HG03457 (cell line): ENCODE data around the gene ZNF320.
"Not testable (repeated sequence)": the region's sequence is repeated elsewhere in the genome, so short reads cannot be mapped to it uniquely, and the experiment has no call there.

ENCODE experiments used
- ATAC-seq: cut with Tn5 transposase; IDR thresholded peaks from one replicate; pipeline ENCODE4 v1.9.1; 2021; ENCODE audit warnings: moderate number of reproducible peaks; ENCODE audit not compliant: unreplicated experiment

ZNF320 gene

GRCh38 chr19:52922841-52923777 lies 25.7 kb upstream of the ZNF320 start, which contains the start of gene ZNF888:
ZNF888 (minus strand) TSS chr19:52923428; CDS start chr19:52917873, 5,555 bp downstream.
- ATAC-seq = peak; percentile 82

GRCh38 chr19:52917531-52917930 lies 20.1 kb upstream of the ZNF320 start:
- no peak for ATAC-seq

- no peak for ATAC-seq
Measured at GRCh38 chr19:52910648-52911047, 13.2 kb upstream of the ZNF320 start.

GRCh38 chr19:52904052-52904780 lies 6.8 kb upstream of the ZNF320 start:
- not testable (repeated sequence) for ATAC-seq

- no peak for ATAC-seq
Measured at GRCh38 chr19:52901842-52902241, 4.4 kb upstream of the ZNF320 start.

- not testable (repeated sequence) for ATAC-seq
Measured at GRCh38 chr19:52898596-52898995, 1.2 kb upstream of the ZNF320 start.

- ATAC-seq = no peak
Measured at GRCh38 chr19:52898101-52898500, 666 bp upstream of the ZNF320 start.

- no peak for ATAC-seq
Measured at GRCh38 chr19:52896431-52897137, 851 bp downstream of the ZNF320 start.

- ATAC-seq = no peak
Measured at GRCh38 chr19:52891336-52891735, 6.1 kb downstream of the ZNF320 start.

- no peak for ATAC-seq
Measured at GRCh38 chr19:52889931-52890330, 7.5 kb downstream of the ZNF320 start.

GRCh38 chr19:52889076-52889475 lies 8.4 kb downstream of the ZNF320 start:
- ATAC-seq = no peak

- ATAC-seq = no peak
Measured at GRCh38 chr19:52880895-52881389, 16.5 kb downstream of the ZNF320 start.

- ATAC-seq = not testable (repeated sequence)
Measured at GRCh38 chr19:52872996-52873395, 24.4 kb downstream of the ZNF320 start.

- no peak for ATAC-seq
Measured at GRCh38 chr19:52871466-52871865, 26.0 kb downstream of the ZNF320 start.

- not testable (repeated sequence) for ATAC-seq
Measured at GRCh38 chr19:52868031-52868430, 29.4 kb downstream of the ZNF320 start.

- ATAC-seq = peak; percentile 86
Measured at GRCh38 chr19:52857378-52858191, 39.9 kb downstream of the ZNF320 start, which contains the start of gene ZNF468. ZNF468 (minus strand) TSS chr19:52857619; CDS start chr19:52854272, 3,347 bp downstream.

GRCh38 chr19:52856540-52857377 lies 40.7 kb downstream of the ZNF320 start:
- ATAC-seq = not testable (repeated sequence)
